Activated CD4-positive, alpha-beta T cell treated with anti-CD3 and anti-CD28 coated beads, Interleukin-2, Interleukin-6, amounts not matched to agents 100 ng/mL and 50 ng/mL, durations not matched to agents 16 hours and 8 hours (primary cell): Measurements from ENCODE around the gene AMOTL2.

ENCODE experiments used
- DNase-seq: peaks from one replicate; pipeline ENCODE4 v3.0.0-alpha.2; 2020

AMOTL2 gene

DNA sequence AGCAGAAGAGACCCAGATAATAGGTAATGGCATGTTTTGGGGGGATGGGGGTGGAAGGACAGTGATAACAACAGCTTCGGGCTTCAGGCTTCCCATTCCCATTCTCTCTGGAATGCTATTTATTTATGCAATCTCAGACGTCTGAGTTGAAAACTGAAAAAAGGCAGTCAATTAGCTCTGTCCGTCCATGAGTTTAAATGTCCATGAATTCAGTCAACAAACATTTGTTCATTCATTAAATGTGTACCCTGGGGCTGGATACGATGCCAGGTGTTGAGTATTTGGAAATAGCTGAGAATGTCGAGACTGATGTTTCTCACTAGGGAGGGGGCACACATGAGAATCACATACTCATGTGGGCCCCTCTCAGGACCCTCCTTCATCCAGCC, 42.4 kb downstream of the AMOTL2 start:
- DNase-seq: no peak

DNA sequence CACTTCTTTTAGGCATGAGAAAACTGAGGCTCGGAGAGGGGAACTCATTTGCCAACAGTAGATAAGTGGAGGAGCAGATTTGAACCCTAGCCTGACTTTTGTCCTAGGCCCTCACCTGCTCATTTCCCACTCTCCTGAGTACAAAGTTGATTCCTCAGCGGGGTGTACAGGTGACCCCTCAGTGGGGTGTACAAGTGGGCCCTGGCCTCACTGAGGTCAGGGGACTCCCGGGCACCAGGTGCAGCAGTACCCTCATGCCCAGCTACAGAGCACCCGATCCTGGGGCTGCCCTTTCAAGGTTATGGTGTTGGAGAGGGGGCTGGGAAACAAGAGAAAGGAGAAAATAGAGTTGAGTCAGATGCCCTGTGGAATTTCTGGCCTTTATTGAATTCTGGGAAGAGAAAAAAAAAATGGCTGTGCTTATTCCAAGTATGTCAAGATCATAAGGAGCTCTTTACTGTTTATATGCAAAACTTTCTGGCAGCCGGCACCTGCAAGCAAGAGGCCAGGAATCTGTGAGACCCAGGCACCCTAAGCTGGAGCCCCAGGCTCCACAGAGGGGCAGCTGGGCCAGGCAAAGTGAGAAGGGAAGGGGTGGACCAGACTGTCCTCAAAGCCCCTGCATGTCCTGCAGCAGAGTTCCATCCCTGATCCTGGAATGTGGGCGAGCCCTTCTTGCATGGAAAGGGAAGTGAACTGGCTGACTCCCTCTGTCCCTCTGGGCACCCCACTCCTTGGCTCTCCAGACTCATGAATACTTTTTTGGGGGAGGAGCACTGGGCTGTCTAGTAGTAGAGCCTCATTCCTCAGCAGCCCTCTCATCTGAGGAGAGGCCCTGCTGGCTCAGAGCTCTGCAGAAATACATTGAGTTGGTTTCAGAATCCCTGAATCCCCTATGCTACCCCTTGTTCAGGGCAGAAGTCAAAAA, 43.1 kb downstream of the AMOTL2 start:
- no peak for DNase-seq

DNA sequence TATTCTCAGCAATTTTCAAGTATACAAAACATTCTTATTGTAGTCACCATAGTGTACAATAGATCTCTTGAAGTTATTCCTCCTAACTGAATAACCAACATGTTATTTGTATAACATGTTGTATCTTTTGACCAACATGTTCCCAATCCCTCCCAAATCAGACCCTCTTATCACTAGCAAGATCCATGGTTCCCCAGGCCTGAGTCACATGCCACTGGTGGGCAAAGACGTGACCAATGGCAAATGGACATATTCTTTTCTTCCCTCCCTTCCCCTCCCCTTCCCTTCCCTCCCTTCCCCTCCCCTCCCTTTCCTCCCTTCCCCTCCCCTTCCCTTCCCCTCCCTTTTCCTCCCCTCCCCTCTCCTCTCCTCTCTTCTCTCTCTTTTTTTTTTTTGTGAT, 45.4 kb downstream of the AMOTL2 start:
- no peak for DNase-seq

DNA sequence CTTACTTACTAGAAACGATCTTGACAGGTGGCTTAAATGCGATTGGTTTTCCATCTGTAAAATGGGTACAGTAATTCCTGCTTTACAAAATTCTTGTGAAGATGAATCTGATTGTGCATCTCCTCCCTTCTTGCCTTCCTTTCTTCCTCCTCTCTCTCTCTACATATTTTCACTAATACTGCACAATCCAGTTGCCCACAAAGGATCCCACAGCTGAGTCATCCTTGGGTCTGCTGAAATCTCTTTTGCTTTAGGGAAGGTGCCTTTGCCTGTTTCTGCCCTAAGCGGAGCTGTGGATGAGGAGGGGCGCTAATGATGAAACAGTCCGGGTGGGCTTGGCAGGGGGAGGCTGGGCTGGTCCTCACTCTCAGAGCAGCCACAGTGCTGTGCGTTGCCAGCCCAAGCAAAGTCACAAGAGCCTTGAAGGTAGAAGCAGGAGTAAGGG, 46.1 kb downstream of the AMOTL2 start:
- no peak for DNase-seq

DNA sequence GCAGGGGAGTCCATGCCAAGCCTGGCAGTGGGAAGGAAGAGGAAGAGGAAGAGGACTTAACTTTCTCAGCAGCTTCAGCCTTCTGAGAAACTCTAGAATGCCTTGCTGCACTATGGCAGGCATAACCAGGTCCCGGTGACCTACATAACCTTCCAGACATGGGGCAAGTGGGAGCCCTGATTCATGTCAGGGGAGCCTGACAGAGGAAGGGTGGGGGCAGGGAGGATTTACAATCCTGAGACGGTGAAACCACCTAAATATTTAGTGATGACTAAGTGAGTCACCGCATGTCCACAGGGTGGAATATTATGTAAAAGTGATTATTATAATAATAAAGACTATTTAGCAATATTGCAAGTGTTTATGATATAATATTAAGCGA, 46.7 kb downstream of the AMOTL2 start:
- DNase-seq: no peak

DNA sequence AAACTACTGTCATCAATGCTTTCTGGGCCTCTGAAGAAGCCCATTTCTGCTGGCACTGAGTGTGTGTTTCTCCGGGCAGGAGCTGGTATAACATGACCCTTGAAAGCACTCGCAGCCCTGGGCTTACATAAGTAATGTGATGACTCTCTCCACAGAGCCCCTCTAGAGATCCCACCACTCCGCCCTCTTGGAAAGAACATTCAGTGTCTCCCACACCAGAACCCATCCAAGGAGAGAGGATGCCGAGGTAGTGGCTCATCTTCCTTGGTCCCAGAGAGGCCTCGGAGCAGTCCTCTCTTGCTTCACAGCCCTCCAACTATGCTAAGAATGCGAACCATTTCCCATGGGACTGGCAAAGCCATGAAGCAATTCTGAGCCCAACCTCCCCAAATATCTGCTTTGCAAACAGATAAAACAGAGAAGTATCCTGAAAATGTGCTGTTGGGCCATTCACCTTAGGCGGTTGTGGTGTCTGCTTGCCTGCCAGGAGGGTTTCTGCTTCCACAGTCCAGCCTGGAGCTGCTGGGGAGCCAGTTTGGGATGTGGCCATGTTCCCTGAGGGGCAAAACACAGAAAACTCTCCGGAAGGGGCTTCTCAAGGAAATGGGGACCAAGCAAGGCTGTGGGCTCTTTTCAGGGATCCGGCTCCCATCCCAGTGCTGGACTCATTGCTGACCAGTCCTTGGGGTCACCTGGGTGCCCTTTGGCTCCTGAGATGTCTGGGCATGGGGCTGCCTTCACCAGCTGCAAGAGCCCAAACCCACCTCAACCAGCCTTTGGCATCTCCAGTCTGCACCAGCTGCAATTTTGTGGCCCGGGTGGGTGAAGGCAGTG, 47.3 kb downstream of the AMOTL2 start:
- DNase-seq: no peak

DNA sequence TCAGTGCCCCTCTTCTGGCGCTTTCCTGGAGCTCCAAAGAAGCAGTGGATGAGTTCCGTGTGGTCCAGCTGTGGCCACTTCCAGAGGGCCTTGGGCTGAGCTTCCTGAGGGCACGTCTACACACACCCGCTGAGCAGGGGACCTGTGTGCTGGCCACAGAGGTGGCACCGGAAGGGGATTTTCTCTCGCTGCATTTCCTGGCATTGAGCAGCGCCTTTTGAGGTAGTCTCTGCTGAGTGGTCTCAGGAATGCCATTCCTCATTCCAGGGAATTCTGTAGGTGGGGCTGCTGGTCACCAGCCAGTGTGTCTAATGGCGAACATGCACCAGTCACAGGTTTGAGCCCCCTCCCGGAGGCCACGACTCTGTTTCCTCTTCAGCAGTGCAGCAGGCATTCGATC, 48.1 kb downstream of the AMOTL2 start:
- DNase-seq: no peak

DNA sequence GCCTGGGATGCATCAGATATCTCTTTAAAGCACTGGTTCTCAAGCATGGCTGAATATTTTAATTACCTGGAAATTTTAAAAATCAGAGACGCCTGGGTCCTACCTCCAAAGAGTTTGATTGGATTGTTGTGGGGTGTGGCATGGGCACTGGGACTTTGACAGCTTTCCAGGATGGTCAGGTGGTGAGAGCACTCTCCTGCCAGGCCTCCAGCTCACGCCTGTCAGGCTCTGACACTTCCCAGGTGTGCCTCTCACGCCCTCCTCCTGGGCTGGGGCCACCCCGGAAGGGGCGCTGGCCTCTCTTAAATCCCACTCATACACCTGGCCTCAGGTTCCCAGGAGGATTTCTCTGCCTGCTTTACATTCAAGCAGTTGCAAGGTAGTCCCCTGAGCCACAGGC, 48.5 kb downstream of the AMOTL2 start:
- no peak for DNase-seq

DNA sequence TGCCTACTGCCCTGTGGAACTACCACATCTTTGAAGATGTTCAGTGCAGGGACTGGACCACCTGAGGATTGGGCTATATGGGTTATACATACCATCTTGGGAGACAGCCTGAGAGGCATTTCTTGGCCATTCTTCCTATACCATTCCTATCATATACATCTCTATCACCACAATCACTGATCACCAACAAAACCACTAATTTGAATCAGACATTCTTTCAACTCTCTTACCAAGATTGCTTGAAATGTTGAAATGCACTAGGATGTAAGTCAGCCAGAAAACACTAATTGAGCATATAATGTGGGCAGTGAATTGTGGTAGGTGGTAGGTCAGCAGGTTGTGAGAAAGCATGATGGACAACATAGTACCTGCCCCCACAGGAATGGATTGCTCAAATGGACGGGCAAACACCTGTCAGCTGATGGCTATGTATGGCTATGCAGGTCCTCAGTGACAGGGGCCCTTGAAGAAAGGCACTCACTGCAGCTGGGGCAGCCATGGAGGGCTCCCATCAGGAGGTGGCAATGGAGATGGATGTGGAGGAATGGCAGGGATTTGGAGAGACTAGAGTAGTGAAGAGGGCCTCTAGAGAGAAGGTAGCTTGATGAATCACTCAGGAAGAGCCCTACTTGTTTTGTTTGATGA, 49.1 kb downstream of the AMOTL2 start:
- no peak for DNase-seq

DNA sequence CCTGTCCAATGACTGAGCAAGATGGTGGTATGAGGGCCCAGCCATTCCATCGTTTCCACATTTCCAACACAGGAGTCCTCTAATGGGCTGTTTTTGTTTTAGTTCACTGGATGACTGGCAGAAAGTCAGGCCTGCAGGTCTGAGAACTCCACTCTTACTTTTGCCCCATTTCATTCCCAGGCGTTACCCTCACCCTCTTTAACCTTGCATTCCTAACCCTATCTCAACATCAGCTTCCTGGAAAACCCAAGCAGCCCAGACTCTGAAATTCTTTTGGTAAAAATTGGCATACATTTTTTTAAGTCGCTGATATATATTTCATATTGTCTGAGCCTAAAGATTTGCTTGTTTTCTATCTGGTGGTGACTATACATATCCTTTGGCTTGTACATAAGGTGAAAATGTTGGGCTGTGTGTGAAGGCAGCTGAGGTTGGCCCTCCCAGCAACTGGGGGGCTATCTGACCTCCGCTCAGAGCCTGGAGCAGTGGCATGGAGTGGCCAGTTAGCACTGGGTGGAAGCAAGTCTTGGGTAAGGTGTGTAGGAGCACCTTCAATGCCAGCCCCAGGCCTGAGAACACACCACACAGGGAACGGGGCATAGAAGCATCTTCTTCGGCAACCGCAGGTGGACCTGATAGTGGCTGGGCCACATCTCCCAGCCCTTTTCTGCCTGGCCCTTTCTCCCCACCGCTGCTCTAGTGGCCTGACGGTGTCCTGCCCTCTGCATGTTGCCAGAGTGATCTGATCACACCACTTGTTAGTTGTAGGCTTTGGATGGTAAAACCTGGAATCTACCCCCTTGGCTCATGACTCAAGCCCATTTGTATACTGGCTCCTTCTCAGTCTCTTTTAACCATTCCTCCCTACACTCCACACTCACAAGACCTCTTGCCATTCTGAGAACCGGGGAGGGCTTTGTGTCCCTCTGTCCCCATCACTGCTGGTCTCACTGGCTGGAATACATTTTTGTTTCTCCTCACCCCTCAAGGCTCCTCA, 50.0 kb downstream of the AMOTL2 start:
- no peak for DNase-seq

DNA sequence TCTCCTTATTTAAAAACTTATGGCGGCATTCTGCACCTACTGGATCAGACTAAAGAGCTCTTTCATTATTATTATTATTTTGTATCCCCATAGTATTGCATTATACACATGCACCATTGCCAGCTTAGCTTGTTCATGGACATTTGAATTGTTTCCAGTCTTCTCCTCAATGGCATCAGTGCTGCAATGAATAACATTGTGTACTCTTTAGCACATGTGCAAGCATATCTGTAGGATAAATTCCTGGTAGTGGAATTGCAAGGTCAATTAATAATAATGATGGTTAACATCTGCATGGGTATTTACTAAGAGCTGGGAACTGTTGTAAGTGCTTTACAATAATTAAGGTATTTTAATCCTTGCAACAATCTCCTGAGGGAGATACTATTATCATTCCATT, 52.0 kb downstream of the AMOTL2 start:
- DNase-seq: no peak

DNA sequence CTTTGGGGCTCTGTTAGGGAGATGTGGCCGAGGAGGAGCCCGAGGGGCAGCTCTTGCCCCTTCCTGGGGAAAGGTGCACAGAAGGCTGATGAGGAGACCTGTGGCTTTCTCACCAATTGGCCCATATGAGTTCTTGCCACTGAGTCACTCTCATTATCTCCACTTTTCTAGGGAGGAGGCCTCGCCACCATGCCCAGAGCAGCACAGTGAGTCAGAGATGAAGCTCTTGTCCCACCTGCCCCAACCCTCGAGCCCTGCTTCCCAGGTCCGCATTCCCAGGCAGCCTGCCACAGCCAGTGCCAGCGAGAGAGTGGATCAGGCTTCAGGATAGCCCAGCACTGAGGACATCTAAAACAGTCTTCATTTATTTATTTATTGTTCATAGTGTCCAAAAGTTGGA, 53.5 kb downstream of the AMOTL2 start:
- DNase-seq: no peak

DNA sequence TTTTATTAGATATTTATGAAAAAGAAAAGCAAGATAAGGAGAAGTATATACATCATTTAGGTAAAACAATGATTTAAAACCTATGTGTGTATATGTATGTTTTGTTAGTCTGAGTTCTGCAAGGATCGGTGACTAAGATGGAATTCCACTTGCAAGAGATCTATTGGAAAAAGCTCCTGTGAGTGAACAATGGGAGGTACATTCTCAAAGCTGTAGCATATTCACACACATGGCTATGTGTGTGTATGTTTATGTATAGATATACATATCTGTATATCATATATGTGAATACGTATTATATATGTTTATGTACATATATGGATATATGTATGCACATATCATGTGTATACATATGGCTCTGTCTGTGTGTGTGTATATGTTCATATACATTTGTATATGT, 54.3 kb downstream of the AMOTL2 start:
- no peak for DNase-seq

DNA sequence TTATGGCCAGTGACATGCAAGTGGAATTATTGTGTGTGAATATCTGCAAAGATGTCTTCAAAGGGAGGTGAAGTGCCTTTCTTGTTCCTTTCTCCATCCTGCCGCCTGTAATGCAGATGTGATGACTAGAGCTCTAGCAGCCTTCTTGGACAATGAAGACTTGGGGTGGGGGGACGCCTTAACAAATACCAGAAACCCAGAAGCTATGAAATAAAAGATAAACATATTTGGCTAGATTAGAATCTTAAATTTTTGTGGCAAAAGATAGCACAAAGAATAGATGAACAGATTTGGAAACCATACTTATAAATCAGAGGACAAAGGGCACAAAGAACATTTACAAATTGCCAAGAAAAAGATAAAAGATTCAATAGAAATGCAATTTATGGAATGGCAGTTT, 56.1 kb downstream of the AMOTL2 start:
- no peak for DNase-seq

DNA sequence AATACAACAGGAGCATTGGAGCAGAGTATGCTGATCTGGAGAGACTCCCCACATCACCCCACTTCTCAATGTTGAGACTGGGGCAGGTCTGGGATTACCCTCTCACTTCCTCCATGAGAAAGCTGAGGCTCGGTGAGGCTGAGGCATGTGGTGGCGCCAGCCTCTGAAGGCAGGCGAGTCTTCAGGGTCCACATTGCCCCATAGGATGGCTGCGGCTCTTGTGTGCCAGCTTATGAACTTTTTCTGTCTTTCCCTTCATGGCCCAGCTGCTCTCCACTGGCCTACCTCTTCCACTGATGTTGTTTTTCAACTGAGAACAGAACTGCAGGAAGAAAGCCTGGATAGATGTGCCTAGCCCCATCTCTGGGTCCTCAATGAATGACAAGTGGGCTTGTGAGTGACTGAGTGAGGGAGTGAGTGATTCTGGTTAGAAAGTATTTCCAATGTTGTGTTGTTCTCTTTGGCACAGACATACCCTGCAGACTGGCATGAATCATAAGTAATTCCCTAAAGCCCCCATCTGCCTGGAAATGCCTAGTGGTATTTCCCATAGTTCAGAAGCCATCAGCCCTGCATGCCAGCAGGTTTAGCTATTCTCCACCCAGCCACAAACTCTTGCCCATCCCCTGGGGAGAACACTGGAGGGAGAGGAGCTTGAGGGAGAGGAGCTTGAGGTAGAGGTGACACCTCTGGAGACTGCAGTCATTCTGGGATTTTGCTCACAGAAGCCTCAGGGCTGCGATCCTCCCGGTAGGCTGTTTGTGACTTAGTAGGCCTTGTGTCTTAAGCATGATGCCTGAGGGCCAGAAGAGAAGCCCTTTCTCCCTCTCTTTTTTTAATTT, 56.9 kb downstream of the AMOTL2 start:
- no peak for DNase-seq

DNA sequence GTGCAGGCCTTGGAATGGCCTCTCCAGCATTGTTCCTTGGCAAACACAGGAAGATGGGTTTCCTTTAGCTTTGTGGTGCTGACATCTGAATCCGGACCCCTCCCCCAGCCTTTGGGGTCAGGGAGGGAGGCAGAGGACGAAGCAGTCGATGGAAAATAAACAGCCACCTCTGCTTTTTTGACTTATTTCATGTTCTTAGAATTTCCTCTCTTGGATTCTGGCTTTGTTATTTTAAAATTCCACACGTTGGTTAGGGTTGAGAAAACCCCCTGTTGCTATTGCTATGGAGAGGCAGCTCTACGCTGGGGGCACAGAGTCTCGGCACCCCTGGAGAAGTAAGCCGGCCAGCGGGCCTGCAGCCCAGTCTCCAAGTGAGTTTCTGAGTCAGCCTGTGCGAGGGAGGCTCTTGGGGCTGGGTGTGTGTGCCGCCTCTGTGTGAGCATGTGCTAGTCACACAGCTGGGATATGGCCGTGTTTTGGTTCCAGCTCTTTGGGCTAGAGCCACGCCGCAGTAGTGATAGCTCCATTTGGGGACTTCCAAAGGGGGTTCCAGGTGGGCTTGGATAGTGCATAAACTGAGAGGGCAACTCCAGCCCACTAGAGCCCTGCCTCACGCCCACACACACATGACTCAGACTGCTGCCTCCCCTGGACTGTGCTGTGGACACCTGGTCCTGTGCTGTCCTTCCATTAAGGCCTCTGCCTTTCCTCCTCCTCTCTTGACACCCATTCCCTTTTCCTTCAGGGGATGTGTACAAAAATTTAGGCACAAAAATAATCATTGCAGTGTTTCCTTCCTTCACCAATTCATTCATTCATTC, 58.8 kb downstream of the AMOTL2 start:
- no peak for DNase-seq

DNA sequence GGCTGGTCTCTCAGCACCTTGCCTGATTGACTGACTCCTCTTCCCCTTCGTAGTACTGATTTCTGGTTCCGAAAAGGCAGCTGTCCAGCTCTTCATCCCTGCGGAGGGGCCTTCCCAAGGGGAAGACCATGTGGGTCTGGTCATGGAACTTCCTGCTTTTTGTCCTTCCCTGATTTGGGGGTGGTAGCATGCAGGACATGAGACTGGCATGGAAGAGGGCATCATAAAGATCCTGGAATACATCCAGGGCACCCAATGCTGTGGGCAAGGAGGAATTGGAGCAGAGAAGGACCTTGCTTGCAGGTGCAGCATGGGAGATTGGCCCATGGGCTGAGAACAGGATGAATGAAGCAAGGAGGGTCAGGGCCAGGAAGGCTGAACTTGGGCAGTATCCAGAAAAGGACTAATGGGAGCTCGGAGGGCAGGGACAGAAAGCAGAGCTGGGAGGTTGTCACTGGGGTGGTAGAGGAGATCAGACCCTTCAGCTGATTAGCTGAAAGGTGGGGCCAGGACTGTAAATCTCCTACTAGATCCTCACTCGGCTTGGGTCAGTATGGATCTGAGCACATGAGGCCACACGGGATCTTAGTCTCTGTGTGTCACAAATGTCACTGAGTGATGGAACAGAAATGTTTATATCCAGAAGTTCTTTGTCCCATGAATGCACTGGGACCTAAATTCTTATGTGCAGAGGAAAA, 59.5 kb downstream of the AMOTL2 start:
- no peak for DNase-seq

DNA sequence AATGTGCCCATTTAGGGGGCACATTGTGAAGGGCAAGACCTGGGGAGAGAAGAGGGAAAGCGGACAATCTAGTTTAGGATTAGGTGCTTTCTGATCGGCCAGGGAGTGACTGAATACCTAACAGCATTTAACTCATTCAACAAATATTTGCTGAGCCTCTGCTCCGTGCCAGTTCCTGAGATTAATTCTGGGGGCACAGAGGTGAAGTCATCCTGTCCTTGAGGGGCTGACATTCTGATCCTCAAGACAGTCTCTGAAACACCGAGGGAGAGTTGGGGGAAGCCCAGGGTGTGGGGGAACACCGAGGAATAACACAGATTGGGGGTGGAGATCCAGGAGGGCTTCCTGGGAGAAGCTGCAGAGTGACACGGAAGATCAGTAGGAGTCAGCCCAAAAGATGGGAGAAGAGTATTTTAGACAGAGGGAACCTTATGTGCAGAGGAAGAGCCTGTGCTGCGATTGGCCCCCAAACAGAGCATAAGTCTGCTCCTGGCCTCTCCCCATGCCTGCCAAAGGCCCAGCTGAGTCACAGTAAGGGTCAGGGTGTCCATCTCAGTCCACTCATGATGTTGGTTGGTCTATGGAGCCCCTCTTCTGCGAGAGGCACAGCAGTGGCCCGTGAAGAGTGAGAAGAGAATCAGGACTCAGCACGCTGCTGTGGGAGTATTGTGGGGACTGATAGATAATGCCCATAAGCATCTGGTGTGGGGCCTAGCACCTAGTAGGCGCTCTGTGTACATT, 60.2 kb downstream of the AMOTL2 start:
- no peak for DNase-seq
